ENCODE results near the gene DNMT1. TPM values are rescaled to one million over a fixed set of nuclear protein-coding genes. Genes with fewer than 3 reads are reported as not detected.

Gene DNMT1
- total RNA-seq, 4 donors from 2014 or later: 20.8 to 51.4 (median 34.8) TPM

DNA sequence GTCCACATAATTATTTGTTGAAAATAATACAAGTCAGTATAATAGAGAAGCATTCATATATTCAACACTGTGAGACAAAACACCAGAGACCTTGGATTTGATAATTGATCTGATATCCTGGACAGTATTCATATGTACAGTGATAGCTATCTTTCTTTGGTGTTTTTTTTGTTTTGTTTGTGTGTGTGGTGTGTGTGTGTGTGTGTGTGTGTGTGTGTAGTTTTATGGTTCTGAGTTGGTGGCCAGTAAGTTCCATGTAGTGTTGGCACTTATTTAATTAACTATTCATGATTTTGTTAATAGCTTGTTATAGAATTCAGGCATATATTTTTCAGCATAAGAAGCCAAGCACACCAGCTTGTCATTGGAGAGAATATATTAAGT lies 90.6 kb downstream of the DNMT1 start:
- H3K27me3 ChIP-seq: no peaks in the 10 kb centered on the region
- H3K27ac ChIP-seq (replicated peaks in 1 of 4): no peak overlapping the region
- H3K9me3 ChIP-seq: no peaks in the 10 kb centered on the region
- intact Hi-C loops (cut with DNase I): loop anchor here (10.0 kb wide), 1 partner anchor 151 kb away; the partner anchor contains the start of gene MRPL4
- peaks cover 17 to 22% (median 18%) of the 10 kb centered on the region in 4 donors for H3K36me3 ChIP-seq
- peaks cover 13 to 25% (median 21%) of the 10 kb centered on the region in 4 donors for H3K4me1 ChIP-seq
- DNase-seq (ENCODE audit: extremely low spot score): no peak
- H3K4me3 ChIP-seq: no peak overlapping the region
- TF ChIP-seq EP300 (IDR thresholded peaks at IDR 0.05): no peak
- no peak for TF ChIP-seq CTCF (IDR thresholded peaks at IDR 0.05)
- no peak for TF ChIP-seq POLR2AphosphoS5 (IDR thresholded peaks at IDR 0.05)
- no peak for TF ChIP-seq POLR2A (IDR thresholded peaks at IDR 0.05; ENCODE audit: low read depth)

DNA sequence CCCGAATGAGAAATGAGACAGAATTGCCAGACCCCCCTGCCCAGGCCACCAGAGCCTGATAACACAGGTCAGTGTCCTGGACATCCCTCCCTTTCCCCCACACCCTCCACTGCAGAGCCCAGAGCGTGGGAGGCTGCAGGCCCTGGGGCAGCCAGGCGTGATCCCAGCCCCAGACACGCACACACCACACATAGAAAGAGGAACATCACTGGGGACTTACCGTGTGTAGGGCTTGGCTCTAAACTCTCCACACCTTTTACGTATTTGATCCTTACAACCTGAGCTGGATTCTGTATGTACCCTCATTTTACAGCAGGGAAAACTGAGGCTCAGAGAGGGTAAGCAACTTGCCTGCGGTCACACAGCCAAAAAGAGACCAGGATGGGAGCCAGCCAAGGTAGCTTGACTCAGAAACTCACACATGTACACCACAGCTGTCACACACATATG lies 91.9 kb downstream of the DNMT1 start:
- WGBS: 52% methylated on average over 6 of the region's 7 CpGs
- Histone ChIP-seq H3K4me3 (no peak overlapping the region), H3K9me3 (no peaks in the 10 kb centered on the region), H3K36me3 (peaks cover 4 to 9% (median 5%) of the 10 kb centered on the region in 4 donors), H3K27ac (replicated peaks in 1 of 4) (no peak overlapping the region), H3K4me1 (peaks cover 13 to 21% (median 20%) of the 10 kb centered on the region in 4 donors), H3K27me3 (no peaks in the 10 kb centered on the region)
- intact Hi-C loops (cut with DNase I): loop anchor here (10.0 kb wide), 1 partner anchor 152 kb away; the partner anchor contains the start of gene MRPL4
- TF ChIP-seq POLR2A (IDR thresholded peaks at IDR 0.05; ENCODE audit: low read depth) (no peak), POLR2AphosphoS5 (IDR thresholded peaks at IDR 0.05) (no peak), CTCF (IDR thresholded peaks at IDR 0.05) (no peak)
- no peak for DNase-seq (ENCODE audit: extremely low spot score)

DNA sequence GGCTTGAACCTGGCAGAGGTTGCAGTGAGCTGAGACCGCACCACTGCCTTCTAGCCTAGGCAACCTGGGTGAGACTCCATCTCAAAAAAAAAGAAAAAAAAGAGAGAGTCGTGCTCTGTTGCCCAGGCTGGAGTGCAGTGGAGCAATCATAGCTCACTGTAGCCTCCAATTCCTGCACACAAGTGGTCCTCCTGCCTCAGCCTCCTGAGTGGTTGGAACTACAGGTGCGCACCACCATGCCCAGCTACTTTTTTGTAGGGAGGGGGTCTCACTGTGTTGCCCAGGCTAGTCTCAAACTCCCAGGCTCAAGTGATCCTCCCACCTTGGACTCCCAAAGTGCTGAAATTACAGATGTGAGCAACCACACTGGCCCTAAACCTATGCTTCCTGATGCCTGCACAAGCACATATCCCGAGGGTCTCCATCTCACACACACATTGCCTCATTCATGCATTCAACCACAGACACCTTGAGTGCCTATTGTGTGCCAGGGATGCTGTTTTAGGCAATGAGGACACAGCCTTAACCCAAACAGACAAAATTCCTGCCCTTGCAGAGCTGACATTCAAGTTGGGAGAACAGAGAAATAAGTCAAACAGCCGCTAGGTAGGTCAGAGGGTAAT lies 94.5 kb downstream of the DNMT1 start:
- TF ChIP-seq EP300 (IDR thresholded peaks at IDR 0.05) (no peak), CTCF (IDR thresholded peaks at IDR 0.05) (no peak), POLR2A (IDR thresholded peaks at IDR 0.05; ENCODE audit: low read depth) (no peak), POLR2AphosphoS5 (IDR thresholded peaks at IDR 0.05) (no peak)
- no peak overlapping the region for H3K27ac ChIP-seq (replicated peaks in 1 of 4)
- H3K9me3 ChIP-seq: no peaks in the 10 kb centered on the region
- H3K4me1 ChIP-seq: peaks cover 9 to 17% (median 16%) of the 10 kb centered on the region in 4 donors
- H3K27me3 ChIP-seq: no peaks in the 10 kb centered on the region
- 91% methylated on average over 5 of the region's 5 CpGs for WGBS
- no peak overlapping the region for H3K4me3 ChIP-seq
- H3K36me3 ChIP-seq: no peaks in the 10 kb centered on the region
- DNase-seq (ENCODE audit: extremely low spot score): no peak
- intact Hi-C loops (cut with DNase I): loop anchor here (10.0 kb wide), 1 partner anchor 155 kb away; the partner anchor contains the start of gene MRPL4

DNA sequence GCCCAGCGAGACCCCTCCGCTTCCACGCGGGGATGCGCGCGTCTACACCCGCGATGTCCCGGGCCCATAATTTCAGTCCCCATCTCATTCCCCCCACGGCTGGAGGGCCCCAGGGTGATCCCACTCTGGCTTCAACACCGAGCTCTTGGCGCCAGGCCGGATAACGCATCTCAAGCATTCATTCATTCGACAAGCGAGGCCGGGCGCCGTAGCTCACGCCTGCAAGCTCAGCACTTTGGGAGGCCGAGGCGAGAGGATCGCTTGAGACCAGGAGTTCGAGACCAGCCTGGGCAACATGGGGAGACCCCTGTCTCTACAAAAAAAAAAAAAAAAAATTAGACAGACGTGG lies 98.2 kb downstream of the DNMT1 start:
- Histone ChIP-seq H3K27ac (replicated peaks in 1 of 4) (peak overlapping the region; percentile 66 to 83 (median 75)), H3K9me3 (no peaks in the 10 kb centered on the region), H3K27me3 (no peaks in the 10 kb centered on the region), H3K4me1 (peaks cover 9 to 18% (median 17%) of the 10 kb centered on the region in 4 donors), H3K36me3 (peaks cover 0 to 20% (median 15%) of the 10 kb centered on the region in 4 donors), H3K4me3 (peak overlapping the region; percentile 53 to 57 (median 56))
- no peak for DNase-seq (ENCODE audit: extremely low spot score)
- intact Hi-C loops (cut with DNase I): no loop called here
- WGBS: 32% methylated on average over 15 of the region's 26 CpGs
- TF ChIP-seq CTCF (IDR thresholded peaks at IDR 0.05) (no peak), EP300 (IDR thresholded peaks at IDR 0.05) (no peak), POLR2AphosphoS5 (IDR thresholded peaks at IDR 0.05) (no peak), POLR2A (IDR thresholded peaks at IDR 0.05; ENCODE audit: low read depth) (no peak)
